Cerebellar nuclear complex (tissue), 1 donor: ENCODE data around the gene ANXA10.
"Not testable (repeated sequence)": the region's sequence is repeated elsewhere in the genome, so short reads cannot be mapped to it uniquely, and the experiment has no call there.

Source experiments
- DNase-seq, 2 experiments: peaks; one replicate each; lab custom pipeline; 2025; lab: John Stamatoyannopoulos, UW

The ANXA10 gene

DNA sequence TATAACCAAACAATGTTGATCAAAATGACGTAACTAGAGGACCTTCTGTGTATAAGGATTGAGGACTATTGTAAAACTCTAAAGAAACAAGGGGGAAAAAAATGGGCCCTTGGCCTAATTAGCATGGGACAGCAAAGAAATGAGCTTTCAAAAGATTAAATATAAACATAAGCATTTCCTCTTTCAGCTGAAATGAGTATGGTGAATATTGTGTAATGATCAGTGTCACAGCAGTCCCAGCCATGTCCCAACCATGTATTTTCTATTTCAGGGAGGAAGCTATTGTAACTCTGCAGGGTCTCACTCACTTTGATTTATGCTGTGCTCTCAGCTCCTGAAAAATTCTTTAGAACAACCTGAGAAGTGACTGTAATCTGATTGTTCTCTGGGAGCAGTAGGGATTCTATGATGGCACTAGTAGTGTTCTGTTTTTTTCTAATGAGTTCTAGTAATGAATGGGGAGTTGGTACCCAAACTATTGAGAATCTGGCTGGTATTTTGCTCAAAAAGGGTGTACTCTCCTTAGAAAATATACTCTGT lies 25.8 kb downstream of the ANXA10 start:
- DNase-seq, result no peak

DNA sequence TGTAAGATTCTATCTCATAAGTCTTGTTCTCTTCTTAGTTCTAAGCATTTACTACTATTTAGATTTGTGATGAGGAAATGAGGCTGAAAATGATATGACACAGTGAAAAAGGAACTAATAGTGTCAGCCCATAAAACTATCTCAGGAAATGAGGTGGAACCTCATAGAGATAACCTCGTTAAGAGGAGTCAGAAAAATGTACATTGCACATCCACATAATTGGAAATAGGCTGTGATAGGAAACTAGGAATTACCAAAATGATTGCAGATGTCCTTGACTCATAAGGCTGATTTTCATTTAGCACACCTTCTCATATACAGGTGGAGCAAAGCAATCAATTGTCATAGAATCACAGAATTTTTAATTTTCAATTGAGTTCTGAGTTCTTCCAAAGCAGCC lies 26.8 kb downstream of the ANXA10 start:
- no peak for DNase-seq

- no peak for DNase-seq
Observed at GRCh38 chr4:168119890-168120289, 27.6 kb downstream of the ANXA10 start.

DNA sequence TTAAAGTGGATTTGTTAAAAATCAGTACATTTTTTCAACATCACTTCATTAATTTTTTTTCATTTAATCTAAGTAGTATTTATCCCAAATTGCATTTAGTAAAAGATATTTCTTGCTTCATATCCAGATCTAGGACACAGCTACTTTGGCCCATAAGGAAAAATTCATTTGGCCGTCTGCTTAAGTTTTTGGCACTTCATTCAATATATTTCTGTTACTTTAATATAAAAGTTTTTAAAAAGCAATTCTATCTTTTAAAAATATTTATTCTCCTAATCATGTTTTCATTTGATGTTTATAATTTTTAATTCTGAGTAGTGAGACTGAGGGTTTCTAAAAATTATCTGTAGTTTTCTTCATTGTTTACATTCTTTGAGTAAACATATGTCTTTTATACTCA lies 28.5 kb downstream of the ANXA10 start:
- no peak for DNase-seq

- no peak for DNase-seq
Observed at GRCh38 chr4:168124008-168124641, 31.8 kb downstream of the ANXA10 start.

- no peak for DNase-seq
Observed at GRCh38 chr4:168126952-168127351, 34.6 kb downstream of the ANXA10 start.

DNA sequence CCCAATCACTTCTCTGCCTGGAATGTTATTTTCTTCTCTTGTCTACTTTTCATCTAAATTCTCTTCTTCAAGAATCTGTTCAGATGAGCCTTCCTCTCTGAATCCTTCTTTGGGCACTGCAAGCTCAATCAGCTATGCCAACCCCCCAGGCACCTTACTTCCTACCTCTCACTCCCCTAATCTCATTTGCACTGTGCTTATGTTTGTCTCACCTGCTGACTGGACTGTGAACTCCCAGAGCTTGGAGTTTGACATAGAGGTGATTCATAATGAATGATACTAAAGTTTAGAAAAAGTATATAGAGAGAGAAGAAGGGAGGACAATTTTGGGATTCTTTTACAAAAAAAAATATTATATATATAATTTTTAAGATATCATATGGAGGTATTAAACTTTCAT lies 36.3 kb downstream of the ANXA10 start:
- no peak for DNase-seq

- DNase-seq, result no peak
Observed at GRCh38 chr4:168129046-168129772, 36.9 kb downstream of the ANXA10 start.

DNA sequence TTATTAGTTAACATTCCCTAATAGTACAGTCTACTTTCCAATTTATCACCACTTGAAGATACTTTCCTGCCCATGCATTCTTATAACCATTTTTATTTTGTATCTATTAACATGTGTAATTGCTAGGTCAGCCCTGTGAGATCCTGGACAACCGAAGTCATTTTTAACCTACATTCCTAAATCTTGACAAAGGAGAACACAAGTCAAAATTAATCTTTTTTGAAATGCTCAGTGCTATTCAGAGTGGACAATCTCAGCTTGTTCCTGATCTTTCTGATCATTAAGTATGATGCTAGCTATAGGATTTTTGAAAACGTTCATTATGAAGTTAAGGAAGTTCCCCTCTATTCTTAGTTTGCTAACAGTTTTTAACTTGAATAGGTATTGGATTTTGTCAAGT lies 37.5 kb downstream of the ANXA10 start:
- DNase-seq, result no peak

GRCh38 chr4:168131196-168131595 lies 38.9 kb downstream of the ANXA10 start:
- no peak for DNase-seq

DNA sequence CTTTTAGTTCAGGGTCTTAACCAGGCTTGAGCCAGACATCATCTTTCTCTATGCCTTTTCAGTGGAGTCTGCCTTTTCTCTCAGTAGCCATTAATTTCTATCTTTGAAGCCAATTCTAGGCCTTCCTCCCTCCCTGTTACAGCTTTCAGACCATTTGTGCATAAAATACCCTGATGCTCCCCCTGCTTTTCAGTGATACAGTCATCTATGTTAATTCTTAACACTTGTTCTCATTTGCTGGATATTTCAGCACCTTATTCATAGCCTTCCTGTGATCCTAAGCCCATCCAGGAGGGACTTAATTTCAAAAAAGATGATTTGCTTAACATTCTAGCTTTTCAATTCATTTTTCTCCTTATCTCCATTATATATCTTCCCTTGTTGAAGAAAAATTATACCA lies 42.3 kb downstream of the ANXA10 start:
- no peak for DNase-seq

DNA sequence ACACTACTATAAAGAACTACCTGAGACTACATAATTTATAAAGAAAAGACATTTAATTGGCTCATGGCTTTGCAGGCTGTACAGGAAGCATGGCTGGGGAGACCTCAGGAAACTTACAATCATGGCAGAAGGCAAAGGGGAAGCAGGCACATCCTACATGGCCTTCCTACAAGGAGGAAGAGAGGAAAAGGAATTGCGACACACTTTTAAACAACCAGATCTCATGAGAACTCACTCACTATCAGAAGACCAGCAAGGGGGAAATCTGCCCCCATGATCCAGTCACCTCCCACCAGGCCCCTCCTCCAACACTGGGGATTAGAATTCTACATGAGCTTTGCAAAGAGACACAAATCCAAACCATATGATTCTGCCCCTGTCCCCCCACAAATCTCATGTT lies 43.5 kb downstream of the ANXA10 start:
- DNase-seq, result not testable (repeated sequence)

DNA sequence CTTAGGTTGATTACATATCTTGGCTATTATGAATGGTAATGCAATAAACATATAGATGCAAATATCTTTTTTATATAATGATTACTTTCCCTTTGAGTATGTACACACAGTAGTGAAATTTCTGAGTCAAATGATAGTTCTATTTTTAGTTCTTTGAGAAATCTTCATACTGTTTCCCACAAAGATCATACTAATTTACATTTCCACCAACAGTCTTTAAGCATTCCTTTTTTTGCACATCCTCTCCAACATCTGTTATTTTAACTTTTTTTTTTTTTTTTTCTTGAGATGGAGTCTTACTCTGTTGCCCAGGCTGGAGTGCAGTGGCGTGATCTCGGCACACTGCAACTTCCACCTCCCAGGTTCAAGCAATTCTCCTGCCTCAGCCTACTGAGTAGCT lies 45.4 kb downstream of the ANXA10 start:
- not testable (repeated sequence) for DNase-seq

GRCh38 chr4:168138143-168138542 lies 45.8 kb downstream of the ANXA10 start:
- DNase-seq, result no peak

GRCh38 chr4:168139336-168139735 lies 47.0 kb downstream of the ANXA10 start:
- no peak for DNase-seq

GRCh38 chr4:168141733-168142132 lies 49.4 kb downstream of the ANXA10 start:
- DNase-seq, result no peak

DNA sequence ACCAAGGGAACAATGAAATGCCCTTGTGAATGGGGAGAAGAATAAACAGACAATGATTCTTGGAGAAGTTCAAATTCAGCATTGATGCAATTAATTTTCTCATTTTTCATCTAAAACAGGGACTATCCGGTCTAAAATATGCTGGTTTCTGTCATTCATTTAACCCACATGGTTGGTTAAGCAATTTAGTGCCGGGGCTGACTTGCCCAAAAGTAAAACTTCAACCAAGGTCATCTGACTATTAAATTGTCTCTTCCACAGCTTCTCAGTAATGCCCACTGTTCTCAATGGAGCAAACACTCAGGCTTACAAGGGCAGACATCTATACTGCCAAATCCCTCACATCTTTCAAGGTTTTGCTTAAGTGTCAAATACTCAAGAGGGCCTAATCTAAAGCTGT lies 51.3 kb downstream of the ANXA10 start:
- no peak for DNase-seq

- DNase-seq, result no peak
Observed at GRCh38 chr4:168150420-168151050, 58.2 kb downstream of the ANXA10 start.

DNA sequence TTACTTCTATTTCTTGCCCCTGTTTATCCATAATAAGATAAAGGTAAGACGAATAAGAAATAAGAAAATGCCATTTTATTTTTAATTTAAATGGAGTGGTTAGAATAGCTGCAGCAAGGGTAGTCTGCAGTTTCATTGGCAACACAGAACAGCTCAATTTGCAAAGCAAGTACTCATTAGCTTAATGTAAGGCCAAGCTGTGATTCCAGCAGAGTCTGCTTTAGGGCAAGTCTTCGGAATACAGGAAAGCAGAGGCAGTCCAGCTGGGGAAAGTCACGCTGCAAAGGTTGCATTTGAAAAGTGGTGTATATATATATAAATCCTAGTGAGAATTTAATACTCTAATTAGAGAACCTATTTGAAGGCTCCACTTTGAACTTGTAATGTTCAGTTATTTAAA lies 59.0 kb downstream of the ANXA10 start:
- no peak for DNase-seq

GRCh38 chr4:168152837-168153500 lies 60.6 kb downstream of the ANXA10 start:
- no peak for DNase-seq

DNA sequence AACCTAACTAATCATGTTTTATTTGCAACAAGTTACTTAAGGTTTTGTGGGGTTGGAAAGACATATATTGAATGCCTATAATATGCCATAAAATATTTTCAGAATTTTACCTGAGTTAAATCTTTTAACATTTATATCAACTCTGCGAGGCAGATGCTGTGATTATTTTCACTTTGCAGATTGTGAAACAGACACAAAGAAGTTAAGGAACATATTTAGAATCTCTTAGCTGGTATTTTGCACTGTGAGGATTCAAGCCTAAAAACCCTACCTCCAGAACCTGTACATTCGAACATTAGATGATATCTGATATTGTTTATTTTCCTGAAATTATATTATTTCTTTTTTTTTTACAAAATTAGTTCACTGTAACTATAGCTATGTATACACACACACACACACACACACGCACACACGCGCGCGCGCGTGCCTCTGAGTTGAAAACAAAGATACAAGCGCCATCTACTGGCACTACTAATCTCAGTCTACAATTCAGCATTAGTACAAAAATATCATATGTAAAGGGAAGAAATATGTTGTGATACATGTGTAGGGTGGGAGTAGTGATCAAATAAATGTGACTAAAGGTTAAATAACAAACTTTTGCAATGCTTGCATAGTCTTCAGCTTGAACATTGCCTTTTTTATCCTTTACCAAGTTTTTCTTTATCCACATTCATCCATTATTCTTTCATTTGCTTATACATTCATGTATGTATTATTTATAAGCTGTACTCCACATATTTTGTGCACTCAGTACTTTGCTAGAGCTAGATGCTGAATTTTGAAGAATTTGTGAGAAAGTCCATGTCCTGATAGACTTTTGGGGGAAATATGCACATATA lies 61.5 kb downstream of the ANXA10 start:
- no peak for DNase-seq
